HG03066 (cell line): ENCODE results near the gene OVAAL.

ENCODE experiments used
- ATAC-seq: cut with Tn5 transposase; IDR thresholded peaks from one replicate; pipeline ENCODE4 v1.9.1; 2021; ENCODE audit warnings: low read depth; ENCODE audit not compliant: unreplicated experiment

Gene OVAAL

DNA sequence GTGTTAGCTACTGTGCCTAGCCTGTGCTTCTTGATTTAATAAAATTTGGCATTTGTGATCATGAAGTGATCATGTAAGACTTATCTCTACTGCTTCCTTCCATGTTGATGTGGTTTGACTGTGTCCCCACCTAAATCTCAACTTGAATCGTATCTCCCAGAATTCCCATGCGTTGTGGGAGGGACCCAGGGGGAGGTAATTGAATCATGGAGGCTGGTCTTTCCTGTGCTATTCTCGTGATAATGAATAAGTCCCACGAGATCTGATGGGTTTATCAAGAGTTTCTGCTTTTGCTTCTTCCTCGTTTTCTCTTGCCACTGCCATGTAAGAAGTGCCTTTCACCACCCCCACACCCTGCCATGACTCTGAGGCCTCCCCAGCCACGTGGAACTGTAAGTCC is at the start of gene OVAAL:
Gene OVAAL, plus strand, starts transcription at position 301 of the 400 bp plus-strand sequence.
- ATAC-seq = no peak

DNA sequence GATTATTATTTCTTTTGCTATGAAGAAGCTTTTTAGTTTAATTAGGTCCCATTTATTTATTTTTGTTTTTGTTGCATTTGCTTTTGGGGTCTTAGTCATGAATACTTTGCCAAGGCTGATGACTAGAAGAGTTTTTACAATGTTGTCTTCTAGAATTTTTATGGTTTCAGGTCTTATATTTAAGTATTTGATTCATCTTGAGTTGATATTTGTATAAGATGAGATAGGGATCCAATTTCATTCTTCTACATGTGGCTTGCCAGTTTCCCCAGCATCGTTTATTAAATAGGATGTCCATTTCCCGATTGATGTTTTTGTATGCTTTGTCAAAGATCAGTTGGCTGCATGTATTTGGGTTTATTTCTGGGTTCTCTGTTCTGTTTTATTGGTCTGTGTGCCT is 47.9 kb upstream of the OVAAL start:
- ATAC-seq = no peak

DNA sequence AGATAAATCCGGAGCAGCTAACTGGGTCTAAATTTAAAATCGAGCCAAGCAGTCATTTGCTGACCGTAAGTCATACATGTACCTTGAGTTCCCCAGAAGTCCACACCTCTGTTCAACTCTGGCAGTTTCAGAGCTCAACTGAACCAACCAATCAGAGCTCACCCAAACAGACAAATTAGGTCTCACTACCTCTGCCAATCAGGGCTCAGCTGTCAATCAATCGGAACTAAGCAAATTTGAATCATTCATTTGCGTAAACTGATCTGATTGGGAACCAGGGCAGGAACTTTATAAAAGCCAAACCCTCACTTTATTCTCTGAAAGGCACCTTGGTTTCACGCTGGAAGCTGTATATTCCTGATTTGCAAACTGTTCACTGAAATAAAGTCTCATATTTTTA is 45.2 kb upstream of the OVAAL start:
- ATAC-seq = no peak

- ATAC-seq = no peak
Measured at GRCh38 chr1:180515364-180515763, 43.4 kb upstream of the OVAAL start.

DNA sequence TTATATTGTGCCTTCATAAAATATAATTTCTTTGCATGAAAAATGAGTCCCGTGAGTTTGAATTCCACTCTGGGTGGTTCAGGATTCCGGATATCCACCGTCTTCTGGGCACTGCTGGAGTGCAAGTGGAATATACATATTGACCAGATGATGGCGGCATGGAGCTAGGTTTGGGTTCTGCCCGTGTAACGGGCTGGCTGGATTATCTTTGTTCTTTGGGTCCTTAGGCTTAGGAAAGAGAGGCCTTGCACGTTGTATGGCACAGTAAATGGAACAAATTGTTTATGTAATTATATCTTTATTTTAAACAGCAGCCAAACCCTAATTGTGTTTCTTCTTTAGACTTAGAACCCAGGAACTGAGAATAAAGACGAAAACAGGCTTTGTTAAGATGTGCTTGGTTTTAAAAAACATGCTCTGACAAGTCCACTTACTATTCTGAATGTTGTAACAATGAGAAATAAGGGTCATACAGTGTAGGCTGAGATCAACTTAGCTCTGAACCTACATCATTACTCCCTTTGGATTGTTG is 42.8 kb upstream of the OVAAL start:
- peak; percentile 94 for ATAC-seq

DNA sequence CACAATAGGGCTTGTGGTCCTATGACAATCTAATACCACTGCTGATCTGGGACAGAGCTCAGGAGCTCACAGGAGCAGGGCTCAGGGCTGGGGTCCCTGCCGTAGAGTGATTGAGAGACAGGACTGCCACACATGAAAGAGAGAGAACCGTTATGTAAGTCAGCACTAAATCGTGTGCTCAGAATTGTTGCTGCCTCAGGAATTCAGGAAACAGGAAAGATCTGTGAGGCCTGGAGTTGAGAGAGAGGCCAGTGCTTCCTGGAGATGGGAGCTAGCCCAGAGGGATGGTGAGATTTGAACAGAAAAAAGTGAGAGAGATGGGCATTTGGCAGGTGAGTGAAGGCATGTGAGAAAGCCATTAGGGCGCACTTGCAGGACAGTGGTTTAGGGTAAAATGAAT is 38.9 kb upstream of the OVAAL start:
- no peak for ATAC-seq

- no peak for ATAC-seq
Measured at GRCh38 chr1:180521474-180522212, 37.1 kb upstream of the OVAAL start.

DNA sequence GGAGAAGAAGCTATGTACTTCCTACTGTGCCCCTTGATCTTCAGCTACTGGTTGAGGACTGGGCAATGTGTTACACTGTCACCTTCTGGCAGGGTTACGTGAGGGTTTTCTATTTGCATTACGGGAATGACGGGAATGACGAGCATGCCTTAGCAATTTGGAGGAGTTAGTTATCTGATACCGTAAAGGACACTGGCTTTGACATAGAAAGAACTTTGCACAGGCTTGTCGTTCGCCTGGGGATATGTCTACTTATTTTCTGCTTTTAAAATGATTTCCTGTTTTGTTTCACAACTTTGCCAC is 36.6 kb upstream of the OVAAL start:
- ATAC-seq = no peak

DNA sequence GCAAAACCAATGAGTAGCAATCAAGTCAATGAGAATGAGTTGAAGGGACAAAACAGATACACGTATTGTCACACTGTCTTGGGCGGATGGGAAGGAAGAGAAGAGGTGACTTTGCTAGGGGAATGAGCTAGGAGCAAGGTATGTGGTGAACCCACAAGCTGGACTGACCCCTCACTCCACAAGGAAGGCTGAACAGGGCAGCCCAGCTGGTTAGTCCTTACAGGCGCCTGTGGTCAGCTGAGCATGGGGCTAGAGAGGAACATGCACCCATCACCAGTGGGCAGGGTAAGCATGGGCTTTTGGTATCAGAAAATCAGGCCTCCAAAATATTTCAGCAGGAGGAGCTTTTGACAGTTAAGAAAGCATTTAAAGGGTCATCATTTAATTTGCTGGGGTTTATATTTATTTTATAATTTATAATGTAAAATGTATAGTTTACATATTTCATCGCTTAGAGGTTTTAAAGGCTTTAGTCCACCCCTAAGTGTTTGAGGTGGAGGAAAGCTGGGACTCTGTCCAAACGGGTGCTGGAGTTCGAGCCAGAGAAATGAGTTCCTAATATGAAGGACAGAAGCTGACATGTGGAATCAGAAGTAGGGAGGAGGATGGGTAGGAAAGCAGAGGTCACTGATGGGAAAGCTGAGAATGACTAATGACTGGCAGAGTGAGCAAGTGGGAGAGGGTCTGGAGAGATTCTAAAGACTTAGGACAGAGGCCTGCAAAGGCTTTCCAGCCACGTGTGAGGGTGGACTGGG is 34.4 kb upstream of the OVAAL start:
- ATAC-seq = no peak

- ATAC-seq = no peak
Measured at GRCh38 chr1:180524915-180525714, 33.6 kb upstream of the OVAAL start.

DNA sequence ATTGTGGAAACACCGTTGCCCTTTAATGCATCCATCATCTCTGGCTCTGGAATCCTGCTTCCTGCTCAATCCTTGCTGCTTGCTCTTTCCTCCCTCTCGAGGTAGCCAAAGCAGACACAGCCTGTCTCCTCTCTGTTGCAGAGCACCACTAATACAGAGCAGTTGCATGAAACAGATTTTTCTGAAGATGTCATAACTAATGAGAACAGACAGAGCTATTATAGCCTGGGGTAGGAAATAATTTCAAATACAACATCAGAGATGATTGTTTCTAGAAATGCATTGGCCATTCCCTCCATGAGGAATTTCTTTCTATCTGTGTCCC is 33.1 kb upstream of the OVAAL start:
- ATAC-seq = no peak

DNA sequence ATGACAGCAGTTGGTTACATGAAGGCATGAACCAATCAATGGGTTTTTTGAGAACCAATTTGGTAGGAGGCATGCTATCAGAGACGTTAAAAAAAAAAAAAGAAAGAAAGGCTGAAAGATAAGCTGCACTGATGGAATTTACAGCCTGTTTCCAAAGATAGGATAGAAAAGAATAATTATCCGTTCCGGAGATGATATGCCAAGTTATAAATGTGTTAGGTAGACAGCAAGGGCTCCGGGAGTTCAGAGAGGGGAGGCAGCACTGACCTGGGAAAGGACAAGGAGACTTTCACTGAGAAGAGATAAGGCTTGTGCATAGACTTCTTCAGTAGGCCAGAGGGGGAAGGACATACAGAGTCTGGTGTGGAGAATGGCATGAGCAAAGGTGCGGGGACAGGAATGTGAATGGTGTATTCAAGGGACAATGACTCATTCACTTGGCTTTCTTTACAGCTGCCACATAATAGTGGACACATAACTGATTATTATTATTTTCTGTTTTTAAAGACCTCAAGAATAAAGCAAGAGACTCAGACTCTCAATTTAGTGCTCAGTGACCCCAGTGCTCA is 31.6 kb upstream of the OVAAL start:
- ATAC-seq = no peak

DNA sequence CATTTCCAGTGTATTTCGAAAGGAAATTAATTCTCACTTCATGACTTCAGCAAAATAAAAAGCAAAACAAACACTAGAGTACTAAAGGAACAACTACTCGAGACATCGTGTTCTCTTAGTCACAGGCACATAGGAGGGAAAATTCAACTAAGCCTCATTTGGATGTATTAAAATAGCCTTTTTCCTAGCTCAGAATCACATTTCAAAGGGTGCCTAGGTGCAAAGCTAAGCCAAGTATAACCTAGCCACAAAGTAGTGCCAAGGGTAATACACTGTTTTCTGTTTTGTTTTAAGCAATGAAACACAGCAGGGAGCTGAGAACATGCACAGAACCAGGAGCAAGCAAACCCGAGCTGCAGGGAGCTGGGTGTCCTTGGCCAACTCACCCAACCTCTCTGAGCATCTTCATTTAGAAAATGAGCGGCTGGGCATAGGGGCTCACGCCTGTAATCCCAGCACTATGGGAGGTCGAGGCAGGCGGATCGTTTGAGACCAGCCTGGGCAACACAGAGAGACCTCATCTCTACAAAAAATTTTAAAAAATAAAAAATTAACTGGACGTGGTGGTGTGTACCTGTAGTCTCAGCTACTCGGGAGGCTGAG is 29.8 kb upstream of the OVAAL start:
- no peak for ATAC-seq

- no peak for ATAC-seq
Measured at GRCh38 chr1:180530501-180530900, 28.3 kb upstream of the OVAAL start.

DNA sequence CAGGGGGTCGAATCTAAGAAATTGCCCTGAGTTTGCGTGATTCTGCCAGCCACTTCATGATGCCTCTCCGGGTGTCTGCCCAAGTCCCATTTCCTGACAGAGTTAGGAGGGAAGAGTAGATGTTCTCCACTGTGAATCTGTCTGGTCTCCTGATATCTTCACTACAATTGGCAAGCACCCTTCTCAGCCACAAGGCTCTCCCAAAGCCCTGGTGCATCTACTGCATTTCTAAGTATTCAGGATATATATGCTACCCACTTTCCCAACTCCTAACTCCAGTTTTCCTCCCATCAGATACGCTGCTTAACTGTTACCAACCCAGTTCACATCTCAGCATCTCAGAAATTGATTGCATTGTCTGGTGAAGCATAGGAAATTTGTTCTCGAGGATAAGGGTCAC is 25.9 kb upstream of the OVAAL start:
- no peak for ATAC-seq

GRCh38 chr1:180533266-180533987 is 25.3 kb upstream of the OVAAL start:
- peak; percentile 60 for ATAC-seq

- ATAC-seq = no peak
Measured at GRCh38 chr1:180534214-180534613, 24.6 kb upstream of the OVAAL start.

- no peak for ATAC-seq
Measured at GRCh38 chr1:180535418-180535999, 23.3 kb upstream of the OVAAL start.

- ATAC-seq = no peak
Measured at GRCh38 chr1:180536821-180537372, 21.9 kb upstream of the OVAAL start.
